IPS DF 6.9 (cell line): Measurements from ENCODE around the gene KIF3A.
A peak's percentile ranks its signal among the peaks of the same experiment; 100 is the strongest.

Experiments
- DNase-seq: peaks from one replicate; pipeline ENCODE4 v3.0.0-alpha.2; 2013; ENCODE audit warnings: low read depth, low spot score
- H3K27ac ChIP-seq: one replicate; pipeline ENCODE4 v1.5.1; 2013; ENCODE audit warnings: low read length, control low read depth
- H3K27me3 ChIP-seq: 2 replicates; pipeline ENCODE4 v1.6.1; 2013; ENCODE audit warnings: mild to moderate bottlenecking, low read length; ENCODE audit not compliant: control insufficient read depth, insufficient read depth
- H3K36me3 ChIP-seq: 2 replicates; pipeline ENCODE4 v1.6.1; 2013; ENCODE audit warnings: low read length; ENCODE audit not compliant: control insufficient read depth, insufficient read depth
- H3K4me1 ChIP-seq: 2 replicates; pipeline ENCODE4 v1.6.1; 2013; ENCODE audit warnings: low read length; ENCODE audit not compliant: control insufficient read depth, insufficient read depth
- H3K4me3 ChIP-seq: 2 replicates; pipeline ENCODE4 v1.5.1; 2013; ENCODE audit warnings: mild to moderate bottlenecking, low read length
- H3K9me3 ChIP-seq: 2 replicates; pipeline ENCODE4 v1.6.1; 2013; ENCODE audit warnings: low read length, inconsistent platforms; ENCODE audit not compliant: control insufficient read depth, insufficient read depth
- WGBS: extraction: QIAGEN DNeasy Blood & Tissue Kit; methylation state at CpG from one replicate; pipeline ENCODE4 v1.1.7; 2013; ENCODE audit warnings: mixed read lengths, missing lambda C conversion rate; ENCODE audit not compliant: insufficient read length, insufficient coverage; 5-methylcytosine and 5-hydroxymethylcytosine counted together

KIF3A gene

DNA sequence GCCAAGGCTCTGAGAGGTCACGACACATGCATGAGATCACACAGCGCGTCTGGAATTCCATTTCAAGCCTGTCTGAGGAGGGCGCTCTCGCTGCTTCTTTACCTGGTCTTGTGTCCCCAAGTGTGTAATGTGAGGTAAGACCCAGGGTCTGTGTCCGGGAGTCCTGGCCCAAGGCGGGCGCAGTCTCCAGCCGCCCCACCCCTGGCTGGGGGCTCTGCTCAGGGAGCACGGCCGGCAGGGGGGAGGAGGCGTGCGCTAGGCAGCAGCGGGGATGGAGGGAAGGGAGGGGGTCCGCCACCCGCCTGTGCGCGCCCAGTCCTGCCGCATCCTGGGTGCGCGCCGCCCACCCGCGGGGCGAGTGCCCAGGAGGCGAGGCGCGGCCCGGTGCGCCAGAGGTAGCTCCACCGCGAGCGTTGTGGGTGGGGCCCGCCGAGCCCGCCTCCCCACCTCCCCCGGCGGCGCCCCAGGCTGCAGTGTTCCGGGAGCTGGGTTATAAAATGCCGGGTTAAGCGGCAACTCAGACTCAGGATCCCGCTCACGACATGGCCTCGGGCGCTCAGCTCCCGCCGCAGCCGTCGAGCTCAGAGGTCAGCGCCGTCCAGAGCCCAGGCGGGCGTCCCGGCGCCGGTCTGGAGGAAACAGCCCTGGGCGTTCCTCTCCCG, 9.7 kb upstream of the KIF3A start, which contains the start of gene CCNI2:
TSS of gene CCNI2 (plus strand) at position 473 of the 662 bp plus-strand sequence. CDS start at position 543, 70 bp downstream.
- Histone ChIP-seq H3K27ac (no peak within 1 kb of the TSS), H3K27me3 (peaks cover 15% of the 10 kb centered on the region), H3K4me1 (0 out of 2 replicates have a peak, but pooled peaks cover 1% of the 10 kb centered on the region), H3K36me3 (no peaks in the 10 kb centered on the region), H3K4me3 (peak within 1 kb of the TSS; percentile 52; the same call in 1 of the 2 replicates), H3K9me3 (no peaks in the 10 kb centered on the region)
- peak; percentile 81 for DNase-seq
- no CpG with 5 or more reads among the region's 59 CpGs for WGBS

- Histone ChIP-seq H3K4me1 (0 out of 2 replicates have a peak, but pooled peaks cover 1% of the 10 kb centered on the region), H3K27me3 (peaks cover 15% of the 10 kb centered on the region), H3K27ac (no peak overlapping the region), H3K9me3 (no peaks in the 10 kb centered on the region), H3K36me3 (no peaks in the 10 kb centered on the region), H3K4me3 (no peak overlapping the region; the same call in 1 of the 2 replicates)
- DNase-seq, result no peak
- WGBS, result no CpG with 5 or more reads among the region's 3 CpGs
These were observed 9.2 kb upstream of the KIF3A start for GRCh38 chr5:132746592-132746953.

DNA sequence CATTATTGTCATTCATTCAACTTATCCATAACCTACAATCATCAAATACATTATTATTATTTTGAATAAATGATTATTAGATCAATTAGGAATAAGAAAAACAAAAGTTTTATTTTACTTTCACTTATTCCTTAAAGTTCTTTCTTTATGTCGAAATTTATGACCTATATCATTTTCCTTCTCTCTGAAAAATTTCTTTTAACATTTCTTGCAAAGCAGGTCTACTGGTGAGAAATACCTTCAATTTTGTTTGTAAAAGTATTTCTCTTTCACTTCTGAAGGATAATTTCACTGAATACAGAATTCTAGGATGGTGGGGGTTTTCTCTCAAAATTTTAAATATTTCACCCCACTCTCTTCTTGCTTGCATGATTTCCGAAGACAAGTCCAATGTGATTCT, 7.3 kb upstream of the KIF3A start:
- peaks cover 15% of the 10 kb centered on the region for H3K27me3 ChIP-seq
- no peaks in the 10 kb centered on the region for H3K9me3 ChIP-seq
- no peak overlapping the region for H3K27ac ChIP-seq
- WGBS, result no CpG with 5 or more reads among the region's 2 CpGs
- no peaks in the 10 kb centered on the region for H3K36me3 ChIP-seq
- H3K4me1 ChIP-seq, result 0 out of 2 replicates have a peak, but pooled peaks cover 1% of the 10 kb centered on the region
- H3K4me3 ChIP-seq, result no peak overlapping the region
- no peak for DNase-seq

GRCh38 chr5:132742626-132743025, 5.3 kb upstream of the KIF3A start:
- H3K4me3 ChIP-seq, result no peak overlapping the region
- WGBS, result no CpG with 5 or more reads among the region's 5 CpGs
- H3K4me1 ChIP-seq, result no peaks in the 10 kb centered on the region
- DNase-seq, result no peak
- no peaks in the 10 kb centered on the region for H3K36me3 ChIP-seq
- no peaks in the 10 kb centered on the region for H3K9me3 ChIP-seq
- H3K27ac ChIP-seq, result no peak overlapping the region
- H3K27me3 ChIP-seq, result no peaks in the 10 kb centered on the region; the same call in 1 of the 2 replicates

DNA sequence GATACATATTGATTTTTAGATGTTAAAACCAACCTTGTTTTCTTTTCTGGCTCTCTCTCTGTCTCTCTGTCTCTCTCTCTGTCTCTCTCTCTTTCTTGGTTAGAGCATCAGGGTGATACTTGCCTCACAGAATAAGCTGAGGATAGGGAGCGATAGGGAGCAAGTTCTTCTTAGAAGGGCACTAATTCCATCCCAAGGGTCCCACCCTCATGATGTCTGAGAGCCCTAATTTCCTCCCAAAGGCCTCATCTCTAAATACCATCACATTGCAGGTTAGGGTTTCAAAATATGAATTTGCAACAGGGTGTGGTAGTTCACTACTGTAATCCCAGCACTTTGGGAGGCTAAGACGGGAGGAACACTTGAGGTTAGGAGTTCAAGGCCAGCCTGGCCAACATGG, 4.8 kb upstream of the KIF3A start:
- H3K4me1 ChIP-seq, result no peaks in the 10 kb centered on the region
- H3K36me3 ChIP-seq, result no peaks in the 10 kb centered on the region
- no peaks in the 10 kb centered on the region for H3K9me3 ChIP-seq
- H3K27me3 ChIP-seq, result no peaks in the 10 kb centered on the region; the same call in 1 of the 2 replicates
- no peak overlapping the region for H3K27ac ChIP-seq
- whole genome bisulfite sequencing, result no CpG with 5 or more reads among the region's 2 CpGs
- no peak overlapping the region for H3K4me3 ChIP-seq
- DNase-seq, result no peak

- no peak for DNase-seq
- WGBS, result no CpG with 5 or more reads among the region's 1 CpG
- Histone ChIP-seq H3K4me3 (no peak overlapping the region), H3K27ac (no peak overlapping the region), H3K27me3 (no peaks in the 10 kb centered on the region), H3K4me1 (no peaks in the 10 kb centered on the region), H3K9me3 (no peaks in the 10 kb centered on the region), H3K36me3 (no peaks in the 10 kb centered on the region)
These were observed 1.9 kb upstream of the KIF3A start for GRCh38 chr5:132739232-132739631.

DNA sequence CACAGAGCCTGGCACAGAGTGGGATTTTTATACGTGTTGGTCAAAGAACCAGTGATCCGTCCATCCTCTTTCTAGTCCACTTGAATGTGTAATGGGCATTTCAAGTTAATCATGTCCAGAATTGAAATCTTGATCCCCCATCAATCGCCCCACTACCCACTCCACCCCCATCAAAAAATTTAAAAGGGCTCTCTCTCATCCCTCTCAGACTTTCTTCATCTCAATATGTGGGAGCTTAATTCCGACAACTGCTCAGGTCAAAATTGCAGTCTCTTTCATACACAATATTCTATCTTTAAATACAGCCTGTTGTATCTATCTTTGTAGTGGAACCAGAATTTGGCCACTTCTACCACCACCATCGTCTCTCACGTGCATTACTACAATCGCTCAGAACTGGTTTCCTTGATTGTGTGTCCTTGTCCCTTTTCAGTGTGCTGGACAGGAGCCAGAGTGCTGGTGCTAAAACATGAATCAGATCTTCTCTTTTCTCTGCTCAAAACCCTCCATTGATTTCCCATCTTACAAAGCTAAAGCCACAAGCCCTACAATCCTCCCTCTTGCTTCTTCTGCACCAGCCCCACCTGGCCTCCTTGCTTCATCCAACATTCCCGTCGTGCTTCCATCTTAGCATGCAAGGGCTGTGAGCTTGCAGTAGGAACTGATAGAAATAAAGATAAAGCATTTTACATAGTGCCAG, 786 bp upstream of the KIF3A start:
- H3K9me3 ChIP-seq, result no peaks in the 10 kb centered on the region
- no peaks in the 10 kb centered on the region for H3K4me1 ChIP-seq
- DNase-seq, result no peak
- no peaks in the 10 kb centered on the region for H3K27me3 ChIP-seq
- no peaks in the 10 kb centered on the region for H3K36me3 ChIP-seq
- no peak overlapping the region; the same call in 1 of the 2 replicates for H3K4me3 ChIP-seq
- H3K27ac ChIP-seq, result no peak overlapping the region
- WGBS, result 100% methylated on average over 1 of the region's 9 CpGs

DNA sequence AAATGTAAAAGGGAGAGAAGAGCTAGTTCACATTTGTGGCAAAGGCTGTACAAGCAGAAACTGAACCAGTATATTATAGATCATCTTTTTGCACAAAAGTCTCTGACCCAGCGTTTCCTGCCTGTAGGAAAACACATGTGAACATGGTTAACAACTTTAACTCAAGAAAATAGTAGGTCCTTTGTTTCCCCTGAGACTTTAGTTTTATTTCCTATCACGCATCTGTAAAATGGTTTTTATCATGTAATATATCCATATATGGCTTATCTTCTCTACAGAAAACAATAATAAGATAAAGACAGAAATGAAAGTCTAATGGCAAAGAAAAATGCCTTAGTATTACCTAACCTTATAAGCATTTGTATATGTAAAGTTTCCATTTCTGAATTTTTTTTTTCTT, 2.7 kb downstream of the KIF3A start:
- Histone ChIP-seq H3K4me1 (no peaks in the 10 kb centered on the region), H3K27ac (no peak overlapping the region), H3K36me3 (no peaks in the 10 kb centered on the region), H3K4me3 (no peak overlapping the region), H3K9me3 (no peaks in the 10 kb centered on the region), H3K27me3 (no peaks in the 10 kb centered on the region)
- WGBS, result no CpG with 5 or more reads among the region's 2 CpGs
- DNase-seq, result no peak

DNA sequence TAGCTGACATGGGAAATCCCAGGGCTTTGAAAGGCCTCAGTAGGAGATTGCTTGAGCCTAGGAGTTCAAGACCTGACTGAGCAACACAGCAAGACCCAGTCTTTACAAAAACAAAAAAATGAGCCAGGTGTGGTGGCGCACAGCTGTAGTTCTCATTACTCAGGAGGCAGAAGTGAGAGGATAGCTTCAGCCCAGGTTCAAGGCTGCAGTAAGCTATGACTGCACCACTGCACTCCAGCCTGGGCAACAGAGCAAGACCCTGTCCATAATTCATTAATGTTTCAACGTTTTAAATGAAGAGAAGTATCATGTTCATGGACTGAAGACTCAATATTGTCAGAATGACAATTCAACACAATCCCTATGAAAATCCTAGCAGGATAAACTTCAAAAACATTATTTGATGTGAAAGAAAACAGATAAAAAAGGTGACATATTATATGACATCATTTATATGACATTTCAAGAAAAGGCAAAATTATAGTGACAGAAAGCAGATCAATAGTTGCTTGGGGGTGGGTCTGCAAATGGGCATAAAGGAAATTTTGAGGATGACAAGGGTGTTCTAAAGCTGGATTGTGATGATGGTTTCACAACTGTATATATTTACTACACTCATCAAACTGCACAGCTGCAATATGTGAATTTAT, 3.7 kb downstream of the KIF3A start:
- no peak for DNase-seq
- H3K9me3 ChIP-seq, result no peaks in the 10 kb centered on the region
- no peaks in the 10 kb centered on the region for H3K4me1 ChIP-seq
- H3K4me3 ChIP-seq, result no peak overlapping the region
- no peaks in the 10 kb centered on the region for H3K27me3 ChIP-seq
- no peaks in the 10 kb centered on the region for H3K36me3 ChIP-seq
- H3K27ac ChIP-seq, result no peak overlapping the region
- WGBS, result no CpG with 5 or more reads among the region's 2 CpGs

GRCh38 chr5:132729896-132730295, 7.5 kb downstream of the KIF3A start:
- no peaks in the 10 kb centered on the region for H3K27me3 ChIP-seq
- H3K4me3 ChIP-seq, result no peak overlapping the region
- H3K27ac ChIP-seq, result no peak overlapping the region

More at GRCh38 chr5:132729896-132730295, 7.5 kb downstream of the KIF3A start:
- DNase-seq, result no peak
- Histone ChIP-seq H3K36me3 (no peaks in the 10 kb centered on the region), H3K9me3 (no peaks in the 10 kb centered on the region), H3K4me1 (no peaks in the 10 kb centered on the region)
- no CpG with 5 or more reads among the region's 10 CpGs for WGBS
